Neural progenitor cell (in vitro differentiated cells): Measurements from ENCODE around the gene CENPI.

Experiments
- EZH2phosphoT487 ChIP-seq: fragments of 200-600 bp; sonication (generic); IDR thresholded peaks from 2 replicates; pipeline ENCODE4 v1.6.1; 2017; ENCODE audit warnings: antibody characterized with exemption
- TF ChIP-seq, protein P1 (sequence below): fragments of 200-600 bp; sonication (generic); IDR thresholded peaks from 2 replicates; pipeline ENCODE4 v1.5.1; 2017; ENCODE audit warnings: antibody characterized with exemption, mild to moderate bottlenecking

DNA sequence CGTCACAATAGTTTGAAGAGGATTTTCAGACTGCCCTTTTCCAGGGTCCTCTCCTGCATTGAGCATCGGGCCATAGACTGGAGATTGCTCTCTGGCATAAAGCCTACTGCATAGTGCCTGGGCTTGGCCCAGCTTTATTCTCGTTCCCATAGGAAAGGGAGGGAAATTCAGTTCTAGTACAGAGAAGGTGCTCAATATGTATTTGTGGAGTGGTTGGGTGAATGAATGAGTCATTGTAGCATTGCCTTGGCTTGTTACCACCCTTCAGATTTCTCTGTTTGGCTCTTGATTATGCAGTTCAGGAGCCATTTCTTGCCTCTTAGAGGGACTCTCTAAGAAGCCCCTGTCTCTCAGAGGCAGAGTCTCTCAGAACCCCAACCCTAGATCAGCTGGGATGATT is 16.8 kb upstream of the CENPI start:
- TF ChIP-seq, protein P1, sequence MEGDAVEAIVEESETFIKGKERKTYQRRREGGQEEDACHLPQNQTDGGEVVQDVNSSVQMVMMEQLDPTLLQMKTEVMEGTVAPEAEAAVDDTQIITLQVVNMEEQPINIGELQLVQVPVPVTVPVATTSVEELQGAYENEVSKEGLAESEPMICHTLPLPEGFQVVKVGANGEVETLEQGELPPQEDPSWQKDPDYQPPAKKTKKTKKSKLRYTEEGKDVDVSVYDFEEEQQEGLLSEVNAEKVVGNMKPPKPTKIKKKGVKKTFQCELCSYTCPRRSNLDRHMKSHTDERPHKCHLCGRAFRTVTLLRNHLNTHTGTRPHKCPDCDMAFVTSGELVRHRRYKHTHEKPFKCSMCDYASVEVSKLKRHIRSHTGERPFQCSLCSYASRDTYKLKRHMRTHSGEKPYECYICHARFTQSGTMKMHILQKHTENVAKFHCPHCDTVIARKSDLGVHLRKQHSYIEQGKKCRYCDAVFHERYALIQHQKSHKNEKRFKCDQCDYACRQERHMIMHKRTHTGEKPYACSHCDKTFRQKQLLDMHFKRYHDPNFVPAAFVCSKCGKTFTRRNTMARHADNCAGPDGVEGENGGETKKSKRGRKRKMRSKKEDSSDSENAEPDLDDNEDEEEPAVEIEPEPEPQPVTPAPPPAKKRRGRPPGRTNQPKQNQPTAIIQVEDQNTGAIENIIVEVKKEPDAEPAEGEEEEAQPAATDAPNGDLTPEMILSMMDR, result no peak
- no peak for TF ChIP-seq EZH2phosphoT487
